GM12874 (cell line): ENCODE results near the gene WDR7.

Experiments used
- CTCF ChIP-seq: IDR thresholded peaks from 2 replicates; pipeline ENCODE4 v1.5.1; 2011; ENCODE audit warnings: low read depth, mild to moderate bottlenecking, control low read depth, low read length, moderate library complexity; ENCODE audit not compliant: insufficient read depth

Gene WDR7

GRCh38 chr18:56799756-56800155 is 148.6 kb downstream of the WDR7 start:
- TF ChIP-seq CTCF = no peak

- TF ChIP-seq CTCF = no peak
Measured at GRCh38 chr18:56803051-56803450, 151.9 kb downstream of the WDR7 start.

GRCh38 chr18:56804395-56804794 is 153.2 kb downstream of the WDR7 start:
- TF ChIP-seq CTCF = no peak

- TF ChIP-seq CTCF = no peak
Measured at GRCh38 chr18:56807901-56808300, 156.7 kb downstream of the WDR7 start.

- TF ChIP-seq CTCF = no peak
Measured at GRCh38 chr18:56812674-56813073, 161.5 kb downstream of the WDR7 start.

- no peak for TF ChIP-seq CTCF
Measured at GRCh38 chr18:56815926-56816325, 164.8 kb downstream of the WDR7 start.

- no peak for TF ChIP-seq CTCF
Measured at GRCh38 chr18:56823986-56824565, 172.9 kb downstream of the WDR7 start.
